ENCODE measurements around the gene FGF18.

DNA sequence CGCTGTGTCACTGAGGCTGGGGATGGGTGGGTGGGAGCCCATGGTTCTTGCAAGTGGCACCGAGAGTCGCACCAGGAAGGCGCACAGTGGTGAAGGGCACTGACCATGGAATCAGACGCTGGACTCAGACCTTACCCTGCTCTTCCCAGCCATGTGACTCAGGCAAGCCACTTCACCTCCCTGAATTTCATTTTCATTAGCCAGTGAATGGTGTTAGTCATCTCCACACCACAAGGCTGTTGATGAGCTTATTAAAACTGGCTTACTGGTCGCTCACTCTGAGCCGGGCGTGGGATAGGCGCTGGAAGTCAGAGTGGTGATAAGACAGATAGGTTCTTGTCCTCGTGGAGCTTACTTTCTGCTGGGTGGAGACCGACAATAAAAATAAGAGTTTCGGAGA, 25.1 kb downstream of the FGF18 start:
- TF ChIP-seq, protein P1, sequence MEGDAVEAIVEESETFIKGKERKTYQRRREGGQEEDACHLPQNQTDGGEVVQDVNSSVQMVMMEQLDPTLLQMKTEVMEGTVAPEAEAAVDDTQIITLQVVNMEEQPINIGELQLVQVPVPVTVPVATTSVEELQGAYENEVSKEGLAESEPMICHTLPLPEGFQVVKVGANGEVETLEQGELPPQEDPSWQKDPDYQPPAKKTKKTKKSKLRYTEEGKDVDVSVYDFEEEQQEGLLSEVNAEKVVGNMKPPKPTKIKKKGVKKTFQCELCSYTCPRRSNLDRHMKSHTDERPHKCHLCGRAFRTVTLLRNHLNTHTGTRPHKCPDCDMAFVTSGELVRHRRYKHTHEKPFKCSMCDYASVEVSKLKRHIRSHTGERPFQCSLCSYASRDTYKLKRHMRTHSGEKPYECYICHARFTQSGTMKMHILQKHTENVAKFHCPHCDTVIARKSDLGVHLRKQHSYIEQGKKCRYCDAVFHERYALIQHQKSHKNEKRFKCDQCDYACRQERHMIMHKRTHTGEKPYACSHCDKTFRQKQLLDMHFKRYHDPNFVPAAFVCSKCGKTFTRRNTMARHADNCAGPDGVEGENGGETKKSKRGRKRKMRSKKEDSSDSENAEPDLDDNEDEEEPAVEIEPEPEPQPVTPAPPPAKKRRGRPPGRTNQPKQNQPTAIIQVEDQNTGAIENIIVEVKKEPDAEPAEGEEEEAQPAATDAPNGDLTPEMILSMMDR (IDR thresholded peaks at IDR 0.05; ENCODE audit: insufficient read depth, low read depth, low read length): no peak
- no peak for TF ChIP-seq EZH2 (IDR thresholded peaks at IDR 0.05; ENCODE audit: insufficient read depth, low read length)
